Mammary epithelial cell (primary cell): ENCODE data around the gene RHBDL3.

Experiments used
- CTCF ChIP-seq, 2 donors: IDR thresholded peaks in 1 of 2; conservative IDR thresholded peaks in 1 of 2; 2 replicates each; pipeline ENCODE4 v1.5.1; 2011 to 2012; ENCODE audit warnings: inconsistent platforms in 2 of 2, low read length in 2 of 2, mild to moderate bottlenecking in 2 of 2, control low read depth in 1 of 2, low read depth in 1 of 2; ENCODE audit not compliant: insufficient read depth in 1 of 2; ENCODE audit errors: extremely low read depth in 1 of 2
- EZH2 ChIP-seq: IDR thresholded peaks from 2 replicates; pipeline ENCODE4 v1.6.1; 2012; ENCODE audit warnings: low read length, inconsistent platforms, borderline replicate concordance

DNA sequence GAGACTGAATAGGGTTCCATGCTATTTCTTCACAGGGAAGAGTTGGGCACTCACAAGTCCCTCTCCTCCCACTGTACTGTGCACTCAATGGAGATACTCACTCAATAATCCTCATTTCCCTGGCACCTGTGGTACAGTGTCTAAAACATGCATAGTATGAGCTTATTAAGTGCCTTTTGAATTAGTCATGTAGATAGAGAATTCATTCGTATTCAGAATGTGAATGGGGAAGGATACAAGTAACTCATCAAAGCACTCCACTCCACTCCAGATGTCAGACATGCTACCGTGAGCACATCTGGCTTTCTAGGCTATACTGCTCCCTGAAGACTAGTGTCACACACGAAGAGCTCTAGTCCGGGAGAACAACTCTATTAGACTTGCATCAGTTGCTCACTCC is 70.1 kb downstream of the RHBDL3 start:
- TF ChIP-seq CTCF (conservative IDR thresholded peaks at IDR 0.05 in 1 of 2, IDR thresholded peaks at IDR 0.05 in 1 of 2; ENCODE audit: extremely low read depth in 1 of 2, insufficient read depth in 1 of 2, low read depth in 1 of 2, low read length in 2 of 2) (no peak), EZH2 (no peak)
